Parietal lobe (tissue), 1 donor: Measurements from ENCODE around the gene DOP1A. TPM values are rescaled to one million over a fixed set of nuclear protein-coding genes. Genes with fewer than 3 reads are reported as not detected.

Experiments
- total RNA-seq: library from RNA; depleted of rRNA; stranded (reverse); fragments of >200 nt; gene quantifications from one replicate; pipeline ENCODE4 v1.2.3, GENCODE V29; 2014

The DOP1A gene
- 140 TPM for total RNA-seq

GRCh38 chr6:83067448-83068439 is at the start of gene DOP1A:
DOP1A (plus strand) TSS chr6:83067671; CDS start chr6:83096978, 29,307 bp downstream.

GRCh38 chr6:83065511-83066192 is 1.8 kb upstream of the DOP1A start, which contains the start of gene UBE3D:
UBE3D (minus strand) TSS chr6:83065841; CDS start chr6:83065718, 123 bp downstream.

GRCh38 chr6:83192871-83193746 is 125.6 kb downstream of the DOP1A start, which contains the start of the genes PGM3 and RWDD2A:
PGM3 (minus strand) TSS chr6:83193265; CDS start chr6:83191012, 2,253 bp downstream.
RWDD2A (plus strand) TSS chr6:83193357; CDS start chr6:83194452, 1,095 bp downstream.

Other genes with a start within 250 kb of the DOP1A start
- gene UBE3D, start 1.8 kb upstream of the DOP1A start, total RNA-seq: 21.3 TPM
- 71.7 TPM for gene PGM3, start 125.6 kb downstream of the DOP1A start, total RNA-seq
- gene RWDD2A, start 125.7 kb downstream of the DOP1A start, total RNA-seq: 8.8 TPM